ENCODE results near the gene HTT. TPM values are rescaled to one million over a fixed set of nuclear protein-coding genes. Genes with fewer than 3 reads are reported as not detected.

The HTT gene
- total RNA-seq (2021) (64.1 to 85.4 TPM (median 71.4 TPM) in 3 replicates), Bru-seq, nascent RNA (percentile 72 among the genes with signal in this experiment)
- long read RNA-seq, experiment 1, partial matches to known transcripts = 113 of 151 reads
- long read RNA-seq, experiment 1, other reads (novel, unspliced or antisense) = 38 of 151 reads
- long read RNA-seq, experiment 2, partial matches to known transcripts = 53 of 75 reads
- long read RNA-seq, experiment 2, other reads (novel, unspliced or antisense) = 21 of 75 reads
- long read RNA-seq, experiment 3 = 0 reads

DNA sequence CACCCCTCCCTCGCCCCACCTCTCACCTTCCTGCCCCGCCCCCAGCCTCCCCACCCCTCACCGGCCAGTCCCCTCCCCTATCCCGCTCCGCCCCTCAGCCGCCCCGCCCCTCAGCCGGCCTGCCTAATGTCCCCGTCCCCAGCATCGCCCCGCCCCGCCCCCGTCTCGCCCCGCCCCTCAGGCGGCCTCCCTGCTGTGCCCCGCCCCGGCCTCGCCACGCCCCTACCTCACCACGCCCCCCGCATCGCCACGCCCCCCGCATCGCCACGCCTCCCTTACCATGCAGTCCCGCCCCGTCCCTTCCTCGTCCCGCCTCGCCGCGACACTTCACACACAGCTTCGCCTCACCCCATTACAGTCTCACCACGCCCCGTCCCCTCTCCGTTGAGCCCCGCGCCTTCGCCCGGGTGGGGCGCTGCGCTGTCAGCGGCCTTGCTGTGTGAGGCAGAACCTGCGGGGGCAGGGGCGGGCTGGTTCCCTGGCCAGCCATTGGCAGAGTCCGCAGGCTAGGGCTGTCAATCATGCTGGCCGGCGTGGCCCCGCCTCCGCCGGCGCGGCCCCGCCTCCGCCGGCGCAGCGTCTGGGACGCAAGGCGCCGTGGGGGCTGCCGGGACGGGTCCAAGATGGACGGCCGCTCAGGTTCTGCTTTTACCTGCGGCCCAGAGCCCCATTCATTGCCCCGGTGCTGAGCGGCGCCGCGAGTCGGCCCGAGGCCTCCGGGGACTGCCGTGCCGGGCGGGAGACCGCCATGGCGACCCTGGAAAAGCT lies at the start of gene HTT, which contains the start of gene HTT-AS:
TSS of gene HTT (plus strand) at position 604 of the 768 bp plus-strand sequence. CDS start at position 749, 145 bp downstream.
TSS of gene HTT-AS (minus strand) at position 461 of the 768 bp plus-strand sequence.
- POLR2A ChIA-PET = no interaction called here
- no peaks in the 10 kb centered on the region for H3K36me3 Mint-ChIP-seq
- peak; percentile 95 for DNase-seq (ENCODE audit: low spot score)
- ATAC-seq = peak; percentile 83
- peaks cover 17% of the 10 kb centered on the region for H3K4me1 Mint-ChIP-seq
- no peaks in the 10 kb centered on the region for H3K9me3 Mint-ChIP-seq
- TF ChIP-seq NFYB (CRISPR knock-in tag; conservative IDR thresholded peaks at IDR 0.05; ENCODE audit: low read depth) (peak; percentile 80), ZNF512 (CRISPR knock-in tag; IDR thresholded peaks at IDR 0.05; ENCODE audit: borderline replicate concordance) (no peak), GABPB1 (CRISPR knock-in tag; IDR thresholded peaks at IDR 0.05) (0 out of 2 replicates have a peak, but pooled peaks have one; percentile 18), KAT7 (CRISPR knock-in tag; IDR thresholded peaks at IDR 0.05; ENCODE audit: borderline replicate concordance) (no peak), ARID4B (CRISPR knock-in tag; IDR thresholded peaks at IDR 0.05; ENCODE audit: borderline replicate concordance) (0 out of 2 replicates have a peak, but pooled peaks have one; percentile 19), ZNF232 (CRISPR knock-in tag; IDR thresholded peaks at IDR 0.05) (peak; percentile 65; the same call in 1 of the 2 replicates), SP1 (CRISPR knock-in tag; conservative IDR thresholded peaks at IDR 0.05) (peak; percentile 93)
- TF ChIP-seq, protein P1, sequence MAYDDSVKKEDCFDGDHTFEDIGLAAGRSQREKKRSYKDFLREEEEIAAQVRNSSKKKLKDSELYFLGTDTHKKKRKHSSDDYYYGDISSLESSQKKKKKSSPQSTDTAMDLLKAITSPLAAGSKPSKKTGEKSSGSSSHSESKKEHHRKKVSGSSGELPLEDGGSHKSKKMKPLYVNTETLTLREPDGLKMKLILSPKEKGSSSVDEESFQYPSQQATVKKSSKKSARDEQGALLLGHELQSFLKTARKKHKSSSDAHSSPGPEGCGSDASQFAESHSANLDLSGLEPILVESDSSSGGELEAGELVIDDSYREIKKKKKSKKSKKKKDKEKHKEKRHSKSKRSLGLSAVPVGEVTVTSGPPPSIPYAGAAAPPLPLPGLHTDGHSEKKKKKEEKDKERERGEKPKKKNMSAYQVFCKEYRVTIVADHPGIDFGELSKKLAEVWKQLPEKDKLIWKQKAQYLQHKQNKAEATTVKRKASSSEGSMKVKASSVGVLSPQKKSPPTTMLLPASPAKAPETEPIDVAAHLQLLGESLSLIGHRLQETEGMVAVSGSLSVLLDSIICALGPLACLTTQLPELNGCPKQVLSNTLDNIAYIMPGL (CRISPR knock-in tag; IDR thresholded peaks at IDR 0.05) = peak; percentile 77; the same call in 1 of the 2 replicates
- no peaks in the 10 kb centered on the region; the same call in 1 of the 2 replicates for H3K27me3 Mint-ChIP-seq (ENCODE audit: low read depth)
- CTCF ChIA-PET = interaction anchor here (0.6 to 1.4 kb wide), 4 partner anchors 31 to 206 kb away, joined by 4 to 6 read pairs (median 4); no protein-coding TSS in a partner anchor
- peak within 1 kb of the TSS; percentile 96 for H3K27ac Mint-ChIP-seq
- H3K4me3 Mint-ChIP-seq = peak within 1 kb of the TSS; percentile 93

DNA sequence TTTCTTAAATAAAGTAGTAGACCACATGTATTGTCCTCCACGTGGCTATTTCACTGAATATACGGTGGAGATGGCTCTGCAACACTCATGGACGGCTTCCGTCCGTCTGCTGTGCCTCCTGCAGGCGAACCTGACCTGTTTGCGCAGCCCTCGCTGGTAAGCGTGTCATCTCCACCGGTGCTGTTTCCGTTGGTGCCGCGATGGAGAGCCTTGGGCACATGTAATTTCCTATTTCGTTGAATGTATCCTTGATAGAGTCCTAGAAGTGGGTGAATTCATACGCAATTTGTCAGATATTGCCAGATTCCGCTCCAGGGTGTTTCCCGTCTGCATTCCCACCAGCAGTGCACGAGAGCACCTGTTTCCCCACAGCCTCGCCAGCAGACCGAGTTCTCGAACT lies 48.6 kb upstream of the HTT start:
- H3K4me3 Mint-ChIP-seq = no peak overlapping the region
- no peak overlapping the region for H3K27ac Mint-ChIP-seq
- ChIA-PET CTCF (interaction anchor here (0.7 kb wide), 1 partner anchor 331 kb away, joined by 3 read pairs; no protein-coding TSS in a partner anchor), POLR2A (no interaction called here)
- DNase-seq (ENCODE audit: low spot score) (no peak), ATAC-seq (no peak)
- peaks cover 7% of the 10 kb centered on the region for H3K4me1 Mint-ChIP-seq
- no peaks in the 10 kb centered on the region for H3K36me3 Mint-ChIP-seq
- H3K9me3 Mint-ChIP-seq = peaks cover 4% of the 10 kb centered on the region
- H3K27me3 Mint-ChIP-seq (ENCODE audit: low read depth) = no peaks in the 10 kb centered on the region
- TF ChIP-seq ATF2 (CRISPR knock-in tag; IDR thresholded peaks at IDR 0.05; ENCODE audit: borderline replicate concordance, low read depth) = no peak
- TF ChIP-seq ZNF532 (CRISPR knock-in tag; IDR thresholded peaks at IDR 0.05; ENCODE audit: borderline replicate concordance) = no peak

All from WTC11 (cell line).